Large intestine (tissue), 3 donors: ENCODE results near the gene PAM. TPM values are rescaled to one million over a fixed set of nuclear protein-coding genes. Genes with fewer than 3 reads are reported as not detected.

Experiments used
- DNase-seq, 2 donors: peaks; one replicate each; pipeline versions ENCODE4 v3.0.0 to v3.0.0-alpha.2; 2013
- H3K27ac ChIP-seq: one replicate; pipeline ENCODE4 v1.5.1; 2013; ENCODE audit warnings: low read length
- H3K27me3 ChIP-seq: 2 replicates; pipeline ENCODE4 v1.6.1; 2013; ENCODE audit warnings: low read length; ENCODE audit not compliant: control insufficient read depth, insufficient read depth
- H3K36me3 ChIP-seq: 2 replicates; pipeline ENCODE4 v1.6.1; 2013; ENCODE audit warnings: low read length; ENCODE audit not compliant: control insufficient read depth, insufficient read depth
- H3K4me1 ChIP-seq: one replicate; pipeline ENCODE4 v1.6.1; 2013; ENCODE audit warnings: low read length; ENCODE audit not compliant: control insufficient read depth, insufficient read depth
- H3K4me3 ChIP-seq: one replicate; pipeline ENCODE4 v1.5.1; 2013; ENCODE audit warnings: low read length
- H3K9me3 ChIP-seq: one replicate; pipeline ENCODE4 v1.6.1; 2013; ENCODE audit warnings: mild to moderate bottlenecking, low read depth, low read length, moderate library complexity; ENCODE audit not compliant: control insufficient read depth
- WGBS: methylation state at CpG from one replicate; pipeline ENCODE4 v1.1.5; 2013; ENCODE audit warnings: low lambda C conversion rate; ENCODE audit not compliant: insufficient coverage; 5-methylcytosine and 5-hydroxymethylcytosine counted together
- polyA plus RNA-seq: library from polyadenylated mRNA; unstranded; fragments of 120-200 nt; gene quantifications from one replicate; pipeline ENCODE4 v1.2.1, GENCODE V29; 2013

Gene PAM
- polyA plus RNA-seq, 1 donor = 174 TPM

- no peak overlapping the region for H3K27ac ChIP-seq
- no peaks in the 10 kb centered on the region for H3K27me3 ChIP-seq
- H3K9me3 ChIP-seq = no peaks in the 10 kb centered on the region
- no peak overlapping the region for H3K4me3 ChIP-seq
- DNase-seq = no peak
- no peaks in the 10 kb centered on the region for H3K4me1 ChIP-seq
- H3K36me3 ChIP-seq = no peaks in the 10 kb centered on the region
Measured at GRCh38 chr5:102832445-102832844, 77.3 kb downstream of the PAM start.

GRCh38 chr5:102833146-102833545 lies 78.0 kb downstream of the PAM start:
- no peaks in the 10 kb centered on the region for H3K9me3 ChIP-seq
- H3K4me1 ChIP-seq = no peaks in the 10 kb centered on the region
- H3K27me3 ChIP-seq = no peaks in the 10 kb centered on the region
- H3K36me3 ChIP-seq = no peaks in the 10 kb centered on the region
- no peak overlapping the region for H3K27ac ChIP-seq
- H3K4me3 ChIP-seq = no peak overlapping the region
- no CpG with 5 or more reads among the region's 1 CpG for WGBS
- no peak for DNase-seq

- no peak overlapping the region for H3K27ac ChIP-seq
- H3K4me1 ChIP-seq = no peaks in the 10 kb centered on the region
- H3K27me3 ChIP-seq = no peaks in the 10 kb centered on the region
- no peak overlapping the region for H3K4me3 ChIP-seq
- H3K9me3 ChIP-seq = no peaks in the 10 kb centered on the region
- WGBS = no CpG with 5 or more reads among the region's 1 CpG
- H3K36me3 ChIP-seq = no peaks in the 10 kb centered on the region
- DNase-seq = no peak
Measured at GRCh38 chr5:102834438-102834964, 79.4 kb downstream of the PAM start.

GRCh38 chr5:102835717-102836116 lies 80.6 kb downstream of the PAM start:
- no peak overlapping the region for H3K27ac ChIP-seq
- no peaks in the 10 kb centered on the region for H3K36me3 ChIP-seq
- no peak overlapping the region for H3K4me3 ChIP-seq
- H3K9me3 ChIP-seq = no peaks in the 10 kb centered on the region
- no peaks in the 10 kb centered on the region for H3K27me3 ChIP-seq
- 100% methylated on average over 2 of the region's 2 CpGs for WGBS
- H3K4me1 ChIP-seq = no peaks in the 10 kb centered on the region
- no peak for DNase-seq

- no peaks in the 10 kb centered on the region for H3K27me3 ChIP-seq
- DNase-seq = no peak
- no peaks in the 10 kb centered on the region for H3K4me1 ChIP-seq
- H3K36me3 ChIP-seq = no peaks in the 10 kb centered on the region
- no peak overlapping the region for H3K27ac ChIP-seq
- no peaks in the 10 kb centered on the region for H3K9me3 ChIP-seq
- no peak overlapping the region for H3K4me3 ChIP-seq
Measured at GRCh38 chr5:102841021-102841420, 85.9 kb downstream of the PAM start.

GRCh38 chr5:102843997-102844396 lies 88.9 kb downstream of the PAM start:
- Histone ChIP-seq H3K4me1 (no peaks in the 10 kb centered on the region), H3K4me3 (no peak overlapping the region), H3K27ac (no peak overlapping the region), H3K27me3 (no peaks in the 10 kb centered on the region), H3K9me3 (no peaks in the 10 kb centered on the region), H3K36me3 (no peaks in the 10 kb centered on the region)
- no peak for DNase-seq
- WGBS = no CpG with 5 or more reads among the region's 1 CpG

GRCh38 chr5:102845041-102845440 lies 89.9 kb downstream of the PAM start:
- no peak overlapping the region for H3K4me3 ChIP-seq
- 100% methylated on average over 1 of the region's 5 CpGs for WGBS
- no peaks in the 10 kb centered on the region for H3K4me1 ChIP-seq
- H3K27ac ChIP-seq = no peak overlapping the region
- no peak for DNase-seq
- H3K9me3 ChIP-seq = no peaks in the 10 kb centered on the region
- H3K27me3 ChIP-seq = no peaks in the 10 kb centered on the region
- H3K36me3 ChIP-seq = no peaks in the 10 kb centered on the region

GRCh38 chr5:102850503-102850902 lies 95.4 kb downstream of the PAM start:
- H3K9me3 ChIP-seq = no peaks in the 10 kb centered on the region
- H3K4me1 ChIP-seq = no peaks in the 10 kb centered on the region
- WGBS = 93% methylated on average over 3 of the region's 7 CpGs
- H3K27ac ChIP-seq = no peak overlapping the region
- DNase-seq = no peak
- H3K36me3 ChIP-seq = no peaks in the 10 kb centered on the region
- no peak overlapping the region for H3K4me3 ChIP-seq
- no peaks in the 10 kb centered on the region for H3K27me3 ChIP-seq

GRCh38 chr5:102853680-102854079 lies 98.6 kb downstream of the PAM start:
- WGBS = 100% methylated on average over 1 of the region's 4 CpGs
- H3K4me1 ChIP-seq = peaks cover 4% of the 10 kb centered on the region
- H3K36me3 ChIP-seq = no peaks in the 10 kb centered on the region
- no peaks in the 10 kb centered on the region for H3K27me3 ChIP-seq
- DNase-seq = no peak
- H3K27ac ChIP-seq = no peak overlapping the region
- no peak overlapping the region for H3K4me3 ChIP-seq
- no peaks in the 10 kb centered on the region for H3K9me3 ChIP-seq

GRCh38 chr5:102855681-102856388 lies 100.7 kb downstream of the PAM start:
- no peaks in the 10 kb centered on the region for H3K36me3 ChIP-seq
- no peak overlapping the region for H3K4me3 ChIP-seq
- peaks cover 4% of the 10 kb centered on the region for H3K4me1 ChIP-seq
- no peaks in the 10 kb centered on the region for H3K27me3 ChIP-seq
- no peak for DNase-seq
- WGBS = 80% methylated on average over 1 of the region's 4 CpGs
- H3K9me3 ChIP-seq = no peaks in the 10 kb centered on the region
- no peak overlapping the region for H3K27ac ChIP-seq

- peaks cover 4% of the 10 kb centered on the region for H3K4me1 ChIP-seq
- no peak overlapping the region for H3K4me3 ChIP-seq
- no peaks in the 10 kb centered on the region for H3K9me3 ChIP-seq
- WGBS = 100% methylated on average over 2 of the region's 4 CpGs
- H3K27ac ChIP-seq = no peak overlapping the region
- no peaks in the 10 kb centered on the region for H3K36me3 ChIP-seq
- DNase-seq = no peak
- H3K27me3 ChIP-seq = no peaks in the 10 kb centered on the region
Measured at GRCh38 chr5:102856389-102856777, 101.3 kb downstream of the PAM start.
